GM19372 (cell line): ENCODE data around the gene SLC16A10.
"Not testable (repeated sequence)": the region's sequence is repeated elsewhere in the genome, so short reads cannot be mapped to it uniquely, and the experiment has no call there.

Experiments used
- ATAC-seq: cut with Tn5 transposase; IDR thresholded peaks from one replicate; pipeline ENCODE4 v1.9.1; 2021; ENCODE audit warnings: mild to moderate bottlenecking, low read depth, moderate library complexity; ENCODE audit not compliant: unreplicated experiment

The SLC16A10 gene

DNA sequence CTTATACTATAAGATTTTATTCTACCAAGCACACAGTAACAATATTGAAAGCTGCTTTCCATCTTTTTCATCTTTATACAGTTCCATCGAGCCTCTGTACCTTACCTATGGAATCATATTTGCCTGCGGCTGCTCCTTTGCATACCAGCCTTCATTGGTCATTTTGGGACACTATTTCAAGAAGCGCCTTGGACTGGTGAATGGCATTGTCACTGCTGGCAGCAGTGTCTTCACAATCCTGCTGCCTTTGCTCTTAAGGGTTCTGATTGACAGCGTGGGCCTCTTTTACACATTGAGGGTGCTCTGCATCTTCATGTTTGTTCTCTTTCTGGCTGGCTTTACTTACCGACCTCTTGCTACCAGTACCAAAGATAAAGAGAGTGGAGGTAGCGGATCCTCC is 89.8 kb downstream of the SLC16A10 start:
- ATAC-seq, result no peak

DNA sequence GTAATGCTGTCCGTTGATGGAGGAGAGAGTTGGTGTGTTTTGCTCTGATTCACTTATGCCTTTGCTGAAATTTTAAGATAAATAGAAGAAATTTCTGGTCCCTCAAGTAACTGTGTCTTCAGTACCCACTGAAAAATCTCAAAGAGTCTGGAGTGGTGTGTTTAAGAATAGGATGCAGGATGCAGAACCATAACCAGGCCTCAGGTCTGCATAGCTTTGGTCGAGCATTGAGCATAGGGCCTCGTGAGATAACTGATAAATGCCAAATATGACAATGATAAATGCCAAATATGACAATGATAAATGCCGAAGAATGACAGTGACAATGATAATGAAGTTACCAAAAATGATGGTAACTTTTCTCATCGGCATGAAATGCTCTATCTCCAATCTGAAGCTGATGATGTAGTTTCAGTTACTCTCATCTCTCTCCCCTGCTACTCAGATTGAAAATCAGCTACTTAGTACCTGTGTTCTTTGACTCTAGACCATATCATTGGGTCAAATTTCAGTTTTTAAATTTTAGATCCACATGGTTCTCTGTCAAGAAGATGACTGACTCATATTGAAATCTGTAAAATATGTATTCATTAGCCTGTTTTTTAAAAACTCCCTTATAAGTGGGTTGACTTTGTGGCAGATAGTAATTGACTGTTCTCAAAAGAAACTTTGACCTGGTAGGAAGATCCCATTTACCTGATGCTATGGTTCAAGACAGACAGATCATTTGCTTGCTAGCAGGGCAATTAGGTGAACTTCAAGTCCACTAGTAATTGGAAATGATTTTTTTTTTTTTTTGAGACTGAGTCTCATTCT is 96.6 kb downstream of the SLC16A10 start:
- ATAC-seq, result no peak

GRCh38 chr6:111184827-111185532 is 97.7 kb downstream of the SLC16A10 start:
- no peak for ATAC-seq

- ATAC-seq, result no peak
These were observed 98.7 kb downstream of the SLC16A10 start for GRCh38 chr6:111185954-111186353.

- ATAC-seq, result no peak
These were observed 100.6 kb downstream of the SLC16A10 start for GRCh38 chr6:111187874-111188273.

DNA sequence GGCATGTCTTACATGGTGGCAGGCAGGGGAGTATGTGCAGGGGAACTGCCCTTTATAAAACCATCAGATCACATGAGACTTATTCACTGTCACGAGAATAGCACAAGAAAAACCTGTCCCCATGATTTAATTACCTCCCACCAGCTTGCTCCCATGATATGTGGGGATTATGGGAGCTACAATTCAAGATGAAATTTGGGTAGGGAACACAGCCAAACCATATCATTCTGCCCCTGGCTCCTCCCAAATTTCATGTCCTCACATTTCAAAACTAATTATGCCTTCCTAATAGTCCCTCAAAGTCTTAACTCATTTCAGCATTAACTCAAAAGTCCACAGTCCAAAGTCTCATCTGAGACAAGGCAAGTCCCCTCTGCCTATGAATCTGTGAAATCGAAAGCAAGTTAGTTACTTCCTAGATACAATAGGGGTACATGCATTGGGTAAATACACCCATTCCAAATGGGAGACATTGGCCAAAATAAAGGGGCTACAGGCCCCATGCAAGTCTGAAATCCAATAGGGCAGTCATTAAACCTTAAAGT is 102.4 kb downstream of the SLC16A10 start:
- ATAC-seq, result not testable (repeated sequence)

DNA sequence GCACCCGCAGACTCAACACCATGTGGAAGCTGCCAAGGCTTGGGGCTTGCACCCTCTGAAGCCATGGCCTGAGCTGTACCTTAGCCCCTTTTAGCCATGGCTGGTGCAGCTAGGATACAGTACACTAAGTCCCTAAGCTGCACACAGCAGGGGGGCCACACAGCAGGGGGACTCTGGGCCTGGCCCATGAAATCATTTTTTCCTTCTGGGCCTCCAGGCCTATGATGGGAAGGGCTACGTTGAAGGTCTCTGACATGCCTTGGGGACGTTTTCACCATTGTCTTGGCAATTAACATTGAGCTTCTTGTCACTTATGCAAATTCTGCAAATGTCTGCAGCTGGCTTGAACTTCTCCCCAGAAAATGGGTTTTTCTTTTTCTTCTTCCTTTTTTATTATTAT is 103.3 kb downstream of the SLC16A10 start:
- no peak for ATAC-seq

- ATAC-seq, result not testable (repeated sequence)
These were observed 103.8 kb downstream of the SLC16A10 start for GRCh38 chr6:111191136-111191535.

DNA sequence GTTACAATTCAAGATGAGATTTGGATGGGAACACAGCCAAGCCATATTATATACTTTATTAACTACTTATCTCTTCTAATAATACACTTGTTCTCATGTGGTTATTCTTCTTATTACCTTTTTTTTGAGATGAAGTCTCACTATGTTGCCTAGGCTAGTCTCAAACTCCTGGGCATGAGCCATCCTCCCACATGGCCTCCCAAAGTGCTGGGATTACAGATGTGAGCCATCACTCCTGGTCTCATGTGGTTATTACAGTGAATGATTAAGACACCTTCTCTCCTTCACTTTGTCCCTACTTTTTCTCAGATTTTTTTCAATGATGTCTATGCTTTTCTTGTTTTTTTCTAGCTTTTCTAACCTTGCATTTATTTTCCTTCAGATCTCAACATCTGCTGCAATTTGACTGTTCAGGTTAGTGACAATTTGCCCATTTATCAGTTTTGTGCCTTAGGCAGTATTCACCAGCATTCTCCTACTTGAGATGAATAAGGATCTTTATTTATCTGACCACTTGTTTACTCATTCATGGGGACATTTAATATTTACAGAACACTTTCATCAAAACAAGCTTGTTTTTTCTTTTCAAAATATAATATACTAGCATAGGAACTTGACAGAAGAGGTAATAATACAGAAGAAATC is 105.7 kb downstream of the SLC16A10 start:
- no peak for ATAC-seq

- ATAC-seq, result no peak
These were observed 108.4 kb downstream of the SLC16A10 start for GRCh38 chr6:111195656-111196055.

DNA sequence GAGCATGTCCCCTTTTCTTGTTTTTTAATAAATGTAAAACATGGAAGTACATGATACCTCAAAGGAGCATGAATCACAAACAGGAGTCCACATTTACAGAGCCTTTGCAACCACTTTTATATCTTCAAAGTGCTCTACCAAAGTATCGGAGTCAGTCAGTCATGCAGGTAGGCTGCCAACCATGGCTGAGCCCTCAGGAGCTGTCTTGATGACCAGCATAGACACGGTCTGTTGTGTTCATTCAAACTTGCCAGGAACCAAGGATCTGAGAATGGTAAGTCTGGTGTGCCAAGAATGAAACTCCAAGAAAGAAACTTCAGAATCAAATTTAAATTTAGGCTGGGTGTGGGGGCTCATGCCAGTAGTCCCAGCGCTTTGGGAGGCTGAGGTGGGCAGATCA is 111.5 kb downstream of the SLC16A10 start:
- no peak for ATAC-seq

GRCh38 chr6:111199935-111200334 is 112.6 kb downstream of the SLC16A10 start:
- ATAC-seq, result no peak

- no peak for ATAC-seq
These were observed 113.3 kb downstream of the SLC16A10 start for GRCh38 chr6:111200350-111201243.

- no peak for ATAC-seq
These were observed 113.9 kb downstream of the SLC16A10 start for GRCh38 chr6:111201244-111201554.

- no peak for ATAC-seq
These were observed 114.5 kb downstream of the SLC16A10 start for GRCh38 chr6:111201764-111202163.

DNA sequence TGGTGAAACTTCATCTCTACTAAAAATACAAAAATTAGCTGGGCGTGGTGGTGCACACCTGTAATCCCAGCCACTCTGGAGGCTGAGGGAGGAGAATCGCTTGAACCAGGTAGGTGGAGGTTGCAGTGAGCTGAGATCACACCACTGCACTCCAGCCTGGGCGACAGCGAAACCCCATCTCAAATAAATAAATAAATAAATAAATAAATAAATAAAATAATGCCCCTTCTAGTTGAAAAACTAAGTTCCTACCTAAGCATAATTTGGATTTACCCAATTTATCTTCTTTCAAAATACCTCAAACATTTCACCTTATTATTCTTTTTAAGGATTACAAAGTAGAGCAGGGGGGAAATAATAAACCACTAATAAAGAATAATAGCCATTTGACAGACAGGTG is 116.2 kb downstream of the SLC16A10 start:
- ATAC-seq, result not testable (repeated sequence)

DNA sequence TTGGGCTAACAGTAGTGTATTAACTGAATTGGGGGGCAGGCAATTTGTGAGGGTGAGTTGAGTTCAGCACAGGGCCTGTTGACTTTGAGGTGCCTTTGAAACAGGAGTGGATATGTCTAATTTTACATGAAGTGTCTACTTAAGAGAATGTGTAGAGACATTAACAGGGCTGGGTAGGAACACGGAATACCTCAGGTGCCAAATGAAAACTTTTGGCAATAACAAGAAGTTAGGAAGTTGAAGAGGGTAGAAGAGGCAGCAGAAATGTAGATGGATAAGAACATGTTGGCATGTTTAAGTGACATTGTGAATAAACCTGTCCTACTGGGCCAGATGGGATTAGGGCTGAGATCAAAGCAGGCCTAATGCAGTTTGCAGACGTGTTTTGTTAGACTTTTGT is 117.0 kb downstream of the SLC16A10 start:
- ATAC-seq, result no peak

- no peak for ATAC-seq
These were observed 117.6 kb downstream of the SLC16A10 start for GRCh38 chr6:111204881-111205280.

DNA sequence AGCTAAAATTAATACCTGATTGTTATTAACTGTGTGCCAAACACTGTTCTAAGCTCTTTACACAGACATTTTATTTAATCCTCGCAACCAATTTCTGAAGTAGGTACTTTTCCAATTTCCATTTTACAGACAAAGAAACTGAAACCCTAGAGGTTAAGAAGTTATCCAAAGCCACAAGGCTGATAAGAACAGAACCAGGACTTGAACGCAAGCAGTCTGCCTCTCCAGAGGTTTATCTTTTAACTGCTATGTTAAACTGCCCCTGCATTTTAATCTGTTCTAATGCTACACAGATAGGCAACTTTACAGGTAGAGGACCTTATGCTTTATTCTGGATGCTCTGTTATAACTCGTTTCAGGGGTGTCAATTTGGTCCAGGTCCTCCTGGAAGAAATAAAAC is 118.2 kb downstream of the SLC16A10 start:
- ATAC-seq, result no peak

GRCh38 chr6:111207141-111207858 is 120.0 kb downstream of the SLC16A10 start:
- no peak for ATAC-seq
